GM18505 (cell line): ENCODE data around the gene KCNC2.
"Not testable (repeated sequence)": the region's sequence is repeated elsewhere in the genome, so short reads cannot be mapped to it uniquely, and the experiment has no call there.

Experiments used
- ATAC-seq: cut with Tn5 transposase; IDR thresholded peaks from one replicate; pipeline ENCODE4 v1.9.1; 2021; ENCODE audit not compliant: unreplicated experiment
- POLR2A ChIP-seq: IDR thresholded peaks from 4 replicates; pipeline ENCODE4 v1.6.1; 2011; ENCODE audit warnings: borderline replicate concordance; ENCODE audit not compliant: insufficient read depth, insufficient read length; ENCODE audit errors: extremely low read depth

The KCNC2 gene

DNA sequence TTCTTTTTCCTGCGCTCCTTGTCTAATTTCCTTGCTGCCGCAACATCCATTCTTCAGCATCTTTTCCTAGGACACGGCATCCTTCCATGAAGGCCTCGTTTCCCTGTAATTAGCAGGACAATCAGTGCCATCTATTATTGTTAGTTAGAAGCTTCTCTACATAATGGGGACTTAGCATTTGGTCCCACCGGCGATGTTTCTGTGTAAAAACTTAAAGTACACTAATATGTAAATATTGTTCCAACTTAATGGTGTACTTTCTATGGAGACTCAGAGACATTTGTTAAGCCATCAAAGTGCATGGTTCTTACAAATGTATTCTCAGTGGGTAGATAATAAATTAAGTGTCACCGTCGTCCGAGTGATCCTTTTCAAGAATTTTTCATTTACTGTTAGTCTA lies 17.4 kb downstream of the KCNC2 start:
- TF ChIP-seq POLR2A, result no peak
- no peak for ATAC-seq

DNA sequence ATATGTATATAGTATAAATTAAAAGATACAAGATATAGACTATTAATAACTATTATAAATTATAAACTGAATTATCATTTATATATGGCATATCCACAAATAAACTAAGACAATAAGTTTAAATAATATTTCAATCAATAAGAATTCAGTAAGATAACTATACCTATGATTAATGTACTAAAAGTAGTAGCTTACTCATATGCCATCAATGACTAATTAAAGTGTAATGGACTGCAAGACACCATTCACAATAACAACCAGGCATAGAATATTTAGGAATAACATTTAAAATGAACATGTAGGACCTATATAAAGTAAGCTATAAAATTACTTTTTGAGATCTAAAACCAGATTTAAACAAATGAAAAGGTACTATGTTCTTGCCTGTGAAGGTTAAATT lies 18.8 kb downstream of the KCNC2 start:
- ATAC-seq, result no peak
- no peak for TF ChIP-seq POLR2A

DNA sequence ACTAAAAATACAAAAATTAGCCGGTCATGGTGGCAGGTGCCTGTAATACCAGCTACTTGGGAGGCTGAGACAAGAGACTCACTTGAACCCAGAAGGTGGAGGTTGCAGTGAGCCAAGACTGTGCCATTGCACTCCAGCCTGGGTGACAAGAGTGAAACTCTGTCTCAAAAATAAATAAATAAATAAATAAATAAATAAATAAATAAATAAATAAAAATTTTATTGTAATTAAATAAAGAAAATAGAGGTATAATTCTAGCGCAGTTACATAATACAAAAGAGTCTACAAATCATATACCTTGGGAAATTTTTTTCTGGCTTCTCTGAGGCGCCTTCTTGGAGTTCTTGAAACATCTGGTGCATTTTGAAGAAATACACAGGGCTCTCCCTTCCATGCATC lies 23.8 kb downstream of the KCNC2 start:
- ATAC-seq, result not testable (repeated sequence)

DNA sequence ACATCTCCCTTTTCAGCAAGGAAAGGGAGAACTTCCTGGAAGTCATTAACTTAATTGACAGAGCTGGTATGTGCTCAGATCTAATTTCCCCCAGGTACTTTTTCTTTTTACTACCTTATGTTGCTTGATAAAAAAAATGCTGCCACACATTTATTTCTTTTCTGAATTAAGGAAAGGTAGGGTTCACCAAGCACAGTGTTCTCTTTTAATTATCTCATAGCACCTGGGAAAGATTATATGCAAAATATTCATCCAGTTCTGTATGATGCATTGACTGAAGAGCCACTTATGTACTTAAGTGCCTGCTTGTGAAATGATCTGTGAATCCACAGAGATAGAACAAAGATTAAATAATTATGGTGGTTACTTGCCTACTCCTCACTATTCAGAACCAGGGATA lies 25.1 kb downstream of the KCNC2 start:
- no peak for ATAC-seq
- no peak for TF ChIP-seq POLR2A

DNA sequence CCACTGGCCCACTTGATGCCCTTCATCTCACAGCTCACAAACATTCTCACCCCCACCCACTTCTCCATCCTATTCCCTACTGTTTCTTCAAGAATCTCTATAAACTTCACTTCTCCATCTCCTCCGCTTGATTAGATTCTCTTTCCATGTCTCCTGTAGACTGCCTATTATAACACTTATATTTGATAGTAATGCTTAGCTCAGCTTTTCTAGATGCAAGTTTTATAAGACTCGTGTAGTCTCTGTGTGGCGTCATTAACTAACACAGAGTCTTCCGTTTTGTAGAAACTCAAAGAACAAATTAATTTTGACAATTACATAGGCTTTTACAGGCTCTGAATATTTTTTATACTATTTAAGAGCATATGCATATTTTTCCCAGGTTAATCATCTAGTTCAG lies 25.7 kb downstream of the KCNC2 start:
- no peak for TF ChIP-seq POLR2A
- no peak for ATAC-seq

DNA sequence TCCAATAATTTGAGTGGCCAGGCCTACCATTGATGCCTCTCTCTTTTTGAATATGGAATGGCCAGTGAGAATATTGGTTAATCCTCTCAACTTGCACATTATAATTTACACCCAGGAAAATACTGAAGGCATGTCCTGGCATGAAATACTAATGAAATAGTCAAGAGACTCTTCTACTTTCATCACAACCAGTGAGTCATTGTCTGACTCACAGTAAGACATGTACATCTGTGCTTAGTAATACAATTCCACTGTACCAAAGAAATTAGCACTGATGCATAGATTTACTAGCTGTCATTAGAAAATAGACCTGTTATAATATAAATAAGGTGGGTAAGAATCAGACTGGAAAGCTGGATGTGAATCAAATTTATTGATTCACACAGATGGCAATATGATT lies 31.6 kb downstream of the KCNC2 start:
- TF ChIP-seq POLR2A, result no peak
- ATAC-seq, result peak; percentile 83

DNA sequence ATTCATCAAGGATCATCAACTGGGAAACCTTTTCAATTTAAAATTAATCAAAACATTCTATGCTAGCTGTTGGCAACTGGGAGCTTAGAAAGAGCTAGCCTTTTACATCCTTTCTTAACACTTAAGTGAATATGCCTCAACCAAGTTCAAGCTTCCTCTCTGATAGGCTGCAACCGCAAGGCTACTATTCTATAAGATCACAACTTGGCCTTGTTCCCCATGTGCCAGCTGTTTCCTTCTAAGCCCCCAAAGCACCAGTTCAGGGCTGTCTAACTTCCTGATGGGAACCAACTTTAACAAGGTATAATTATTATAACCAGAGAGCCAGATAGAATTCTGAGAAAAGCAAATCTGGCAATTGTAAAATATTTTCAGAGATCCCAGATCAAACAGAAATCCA lies 37.0 kb downstream of the KCNC2 start:
- no peak for TF ChIP-seq POLR2A
- no peak for ATAC-seq

DNA sequence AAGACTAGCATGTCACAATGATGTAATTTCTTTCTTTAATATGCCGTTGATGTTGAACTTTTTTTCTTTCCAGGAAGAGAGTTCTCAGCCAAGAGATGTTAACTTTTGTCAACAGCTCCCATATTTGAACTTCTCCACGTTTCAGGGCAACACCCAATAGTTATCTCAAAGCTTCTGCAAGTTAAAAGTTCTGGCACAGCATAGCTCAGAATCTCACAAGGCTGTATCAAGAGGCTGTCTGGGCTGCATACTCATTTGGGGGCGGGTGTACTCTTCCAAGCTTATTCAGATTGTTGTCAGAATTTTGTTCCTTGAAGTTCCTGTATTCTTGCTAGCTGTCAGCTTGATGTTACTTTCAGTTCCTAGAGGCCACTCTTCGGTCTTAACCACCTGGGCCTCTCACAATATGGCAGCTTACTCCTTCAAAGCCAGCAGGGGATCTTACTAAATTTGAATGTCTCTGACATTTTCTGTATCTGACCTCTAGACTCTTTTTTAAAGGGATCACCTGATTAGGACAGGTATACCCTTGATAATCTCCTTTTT lies 38.9 kb downstream of the KCNC2 start:
- TF ChIP-seq POLR2A, result no peak
- no peak for ATAC-seq

DNA sequence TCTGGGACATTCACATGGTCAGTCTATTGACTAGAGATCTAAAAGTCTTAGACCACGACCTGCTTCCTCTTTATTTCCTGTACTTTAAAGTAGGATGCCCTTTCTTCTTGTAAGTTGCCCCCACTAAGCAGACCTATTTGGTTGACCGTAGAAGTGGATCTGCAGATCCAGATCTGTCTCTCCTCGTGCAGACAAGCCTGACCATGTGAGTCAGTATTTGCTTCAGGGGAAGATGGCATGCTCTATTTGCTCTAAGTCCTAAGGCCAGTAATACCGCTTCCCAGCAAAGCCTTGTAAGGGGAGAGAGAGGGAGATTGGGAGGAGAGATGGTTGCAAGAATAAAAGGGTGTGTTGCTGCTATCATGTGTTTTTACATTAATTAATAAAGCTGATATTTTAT lies 46.8 kb downstream of the KCNC2 start:
- no peak for TF ChIP-seq POLR2A
- ATAC-seq, result no peak

DNA sequence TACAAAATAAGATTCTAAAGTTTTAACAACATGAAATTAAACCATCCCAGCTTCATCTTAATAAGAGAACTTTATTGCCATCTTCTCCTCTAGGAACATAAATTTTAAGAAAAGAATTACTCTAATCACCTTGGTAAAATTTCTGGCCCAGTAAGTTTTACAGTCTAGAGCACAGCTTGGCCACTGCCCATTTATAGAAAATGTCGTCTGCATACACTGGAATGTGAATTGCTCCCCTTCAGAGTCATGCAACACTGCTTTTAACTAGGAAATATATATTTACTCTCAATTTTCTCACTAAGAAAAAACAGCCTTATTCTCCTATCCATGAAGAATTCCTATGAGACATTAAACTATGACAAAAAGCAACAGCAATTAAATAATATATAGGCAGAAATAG lies 48.2 kb downstream of the KCNC2 start:
- no peak for TF ChIP-seq POLR2A
- no peak for ATAC-seq

DNA sequence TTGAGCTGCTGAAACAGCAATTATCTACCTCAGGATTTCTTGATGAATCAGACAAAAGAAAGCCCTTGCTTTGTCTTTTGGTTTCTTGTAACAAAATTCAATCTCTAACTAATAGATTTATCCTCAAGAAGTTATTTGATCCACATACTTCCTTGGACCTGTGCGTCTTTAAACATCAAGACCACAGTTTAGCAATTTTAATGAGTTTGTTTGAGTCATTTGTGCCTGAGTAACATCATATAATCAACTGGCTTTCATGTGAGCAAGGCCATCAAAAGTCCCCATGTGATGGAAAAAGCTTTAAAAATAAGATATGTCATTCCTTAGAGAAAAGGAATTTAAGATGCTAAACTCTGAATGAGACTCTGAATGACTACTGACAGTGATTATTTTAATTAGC lies 52.3 kb downstream of the KCNC2 start:
- TF ChIP-seq POLR2A, result no peak
- ATAC-seq, result no peak

DNA sequence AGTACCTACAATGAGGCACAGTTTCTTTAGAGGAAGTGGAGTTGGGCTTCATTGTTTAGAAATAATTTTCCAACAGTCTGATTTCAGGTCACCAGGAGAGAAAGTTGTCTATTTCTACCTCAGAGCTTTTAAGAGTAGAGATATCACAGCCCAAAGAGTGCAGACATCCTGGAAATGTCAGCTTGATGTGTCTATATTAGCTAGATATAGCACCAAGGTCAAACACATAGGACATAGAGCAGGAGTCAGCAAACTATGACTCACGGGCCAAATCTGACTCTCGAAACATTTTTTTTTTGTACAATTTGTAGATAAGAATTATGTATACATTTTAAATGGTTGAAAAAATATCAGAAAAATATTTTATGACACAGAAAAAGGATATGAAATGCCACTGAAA lies 53.7 kb downstream of the KCNC2 start:
- TF ChIP-seq POLR2A, result no peak
- no peak for ATAC-seq

DNA sequence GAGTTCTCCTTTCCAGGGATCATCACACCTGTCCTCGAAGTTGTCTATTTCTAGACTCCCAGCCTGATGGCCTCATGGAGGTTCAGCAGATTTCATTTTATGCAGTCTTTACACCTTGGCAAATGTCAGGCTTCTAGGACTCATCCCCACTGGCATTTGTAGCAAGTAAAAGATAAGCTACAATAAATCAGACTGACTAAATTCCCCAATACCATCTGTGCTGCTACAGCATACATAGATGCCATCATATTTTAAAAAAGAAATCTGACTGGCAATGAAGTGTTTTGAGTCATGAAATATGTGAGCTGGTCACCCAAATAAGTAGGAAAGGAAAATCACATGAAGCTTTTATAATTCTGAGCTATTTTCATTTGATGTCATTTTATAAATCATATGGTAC lies 55.3 kb downstream of the KCNC2 start:
- no peak for ATAC-seq
- no peak for TF ChIP-seq POLR2A

DNA sequence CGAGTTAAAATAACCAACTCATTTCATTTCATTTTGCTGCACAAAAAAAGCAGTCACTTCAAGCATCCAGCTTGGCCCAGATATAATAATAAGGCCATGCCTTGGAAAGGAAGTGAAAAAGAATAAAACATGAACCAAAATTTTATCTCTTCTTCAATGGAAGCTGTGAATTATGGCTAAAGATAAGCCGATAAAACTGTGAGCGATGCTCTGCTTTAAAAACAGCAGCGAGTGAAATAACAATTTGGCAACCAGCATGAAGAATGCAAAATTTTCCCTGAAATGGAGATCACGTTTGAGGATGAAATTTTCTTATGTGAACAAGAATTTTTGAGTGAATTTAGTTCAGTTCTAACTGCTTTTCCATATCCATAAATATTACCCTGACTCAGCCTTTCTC lies 70.4 kb downstream of the KCNC2 start:
- ATAC-seq, result no peak
- TF ChIP-seq POLR2A, result no peak

DNA sequence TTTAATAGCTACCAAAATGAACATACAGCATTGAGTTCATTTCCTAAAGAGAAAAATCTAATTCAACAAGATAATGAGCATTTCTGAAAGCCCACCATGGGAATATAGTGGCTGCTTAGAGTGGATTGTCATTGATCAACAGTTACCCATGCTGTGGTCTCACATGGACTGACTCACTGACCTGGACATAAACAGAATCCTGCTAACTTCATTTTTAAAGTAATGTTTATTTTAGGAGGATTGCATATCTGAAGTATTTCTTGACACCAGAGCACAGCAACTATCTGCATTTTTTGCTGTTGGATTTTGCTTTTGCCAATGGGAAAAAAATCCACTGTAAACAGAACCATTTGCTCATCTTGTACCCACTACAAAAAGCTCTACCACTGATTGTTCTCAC lies 71.7 kb downstream of the KCNC2 start:
- ATAC-seq, result no peak

More for the DNA sequence above, 71.7 kb downstream of the KCNC2 start:
- TF ChIP-seq POLR2A, result no peak
